Liver (tissue), 9 donors: ENCODE data around the gene GALNT8. TPM values are rescaled to one million over a fixed set of nuclear protein-coding genes. Genes with fewer than 3 reads are reported as not detected.

ENCODE experiments used
- DNase-seq: peaks from one replicate; pipeline ENCODE4 v3.0.0-alpha.2; 2017; ENCODE audit warnings: low spot score
- H3K27ac ChIP-seq, 2 donors: one replicate each; pipeline ENCODE4 v1.7.0; 2013; ENCODE audit warnings: inconsistent platforms in 2 of 2, low read length in 2 of 2, control low read depth in 1 of 2, low read depth in 1 of 2, mild to moderate bottlenecking in 1 of 2
- H3K27me3 ChIP-seq, 4 donors: one replicate each; pipeline versions ENCODE4 v1.6.1 to v1.7.0; 2013; ENCODE audit warnings: low read length in 3 of 4, inconsistent platforms in 1 of 4, mild to moderate bottlenecking in 1 of 4, moderate library complexity in 1 of 4; ENCODE audit not compliant: control insufficient read depth in 4 of 4, insufficient read depth in 4 of 4
- H3K36me3 ChIP-seq, 4 donors: one replicate each; pipeline versions ENCODE4 v1.6.1 to v1.7.0; 2013; ENCODE audit warnings: low read length in 3 of 4, mild to moderate bottlenecking in 3 of 4, low read depth in 1 of 4, moderate library complexity in 1 of 4; ENCODE audit not compliant: control insufficient read depth in 4 of 4, insufficient read depth in 3 of 4
- H3K4me1 ChIP-seq, 4 donors: one replicate each; pipeline versions ENCODE4 v1.6.1 to v1.7.0; 2013; ENCODE audit warnings: low read length in 3 of 4, mild to moderate bottlenecking in 3 of 4, moderate library complexity in 1 of 4; ENCODE audit not compliant: control insufficient read depth in 4 of 4, insufficient read depth in 4 of 4
- H3K4me3 ChIP-seq, 3 donors: one replicate each; pipeline versions ENCODE4 v1.6.1 to v1.7.0; 2013; ENCODE audit warnings: low read length in 3 of 3, control low read depth in 1 of 3, low read depth in 1 of 3, mild to moderate bottlenecking in 1 of 3
- H3K9ac ChIP-seq, 2 donors: one replicate each; pipeline ENCODE4 v1.7.0; 2013; ENCODE audit warnings: low read length in 2 of 2, mild to moderate bottlenecking in 2 of 2, moderate library complexity in 2 of 2, control low read depth in 1 of 2, low read depth in 1 of 2
- H3K9me3 ChIP-seq, 4 donors: one replicate each; pipeline versions ENCODE4 v1.6.1 to v1.7.0; 2013; ENCODE audit warnings: low read length in 3 of 4; ENCODE audit not compliant: control insufficient read depth in 4 of 4
- EGR1 ChIP-seq, 2 donors: IDR thresholded peaks; 2 replicates each; pipeline ENCODE4 v1.6.1; 2016 to 2018; ENCODE audit warnings: antibody characterized with exemption in 2 of 2, low read depth in 2 of 2
- FOXA1 ChIP-seq: IDR thresholded peaks from 2 replicates; pipeline ENCODE4 v1.6.1; 2016; ENCODE audit warnings: antibody characterized with exemption
- FOXA2 ChIP-seq: IDR thresholded peaks from 2 replicates; pipeline ENCODE4 v1.6.1; 2016; ENCODE audit warnings: antibody characterized with exemption
- GABPA ChIP-seq, 2 donors: IDR thresholded peaks in 1 of 2; conservative IDR thresholded peaks in 1 of 2; 2 replicates each; pipeline ENCODE4 v1.6.1; 2016; ENCODE audit warnings: antibody characterized with exemption in 2 of 2, mild to moderate bottlenecking in 1 of 2, moderate library complexity in 1 of 2
- HNF4A ChIP-seq, 2 donors: conservative IDR thresholded peaks; 2 replicates each; pipeline ENCODE4 v1.6.1; 2016; ENCODE audit warnings: antibody characterized with exemption in 2 of 2, mild to moderate bottlenecking in 2 of 2
- HNF4G ChIP-seq: IDR thresholded peaks from 2 replicates; pipeline ENCODE4 v1.6.1; 2016; ENCODE audit warnings: antibody characterized with exemption
- JUND ChIP-seq, 2 donors: IDR thresholded peaks; 2 replicates each; pipeline ENCODE4 v1.6.1; 2016; ENCODE audit warnings: antibody characterized with exemption in 2 of 2
- RAD21 ChIP-seq, 2 donors: IDR thresholded peaks; 2 replicates each; pipeline ENCODE4 v1.6.1; 2016; ENCODE audit warnings: antibody characterized with exemption in 2 of 2, mild to moderate bottlenecking in 2 of 2
- REST ChIP-seq: IDR thresholded peaks from 2 replicates; pipeline ENCODE4 v1.6.1; 2016; ENCODE audit warnings: antibody characterized with exemption, mild to moderate bottlenecking
- RXRA ChIP-seq, 2 donors: IDR thresholded peaks; 2 replicates each; pipeline ENCODE4 v1.6.1; 2017 to 2018; ENCODE audit warnings: antibody characterized with exemption in 2 of 2, mild to moderate bottlenecking in 1 of 2
- TAF1 ChIP-seq: conservative IDR thresholded peaks from 2 replicates; pipeline ENCODE4 v1.6.1; 2016; ENCODE audit warnings: antibody characterized with exemption, mild to moderate bottlenecking
- YY1 ChIP-seq: IDR thresholded peaks from 2 replicates; pipeline ENCODE4 v1.6.1; 2016; ENCODE audit warnings: antibody characterized with exemption, mild to moderate bottlenecking
- WGBS: extraction: QIAGEN DNeasy Blood & Tissue Kit; methylation state at CpG from one replicate; pipeline ENCODE4 v1.1.7; 2013; 5-methylcytosine and 5-hydroxymethylcytosine counted together
- polyA plus RNA-seq, 2 donors: library from polyadenylated mRNA; stranded (reverse) in 1 of 2; unstranded in 1 of 2; fragments of 200-250 nt in 1 of 2; fragments of >200 nt in 1 of 2; fragmentation: Nextera tagmentation in 1 of 2; extraction: Ambion mirVana in 1 of 2; gene quantifications; one replicate each; pipeline versions ENCODE4 v1.2.1 to v1.2.3, GENCODE V29; 2013 to 2015
- total RNA-seq, 2 donors: library from RNA; depleted of rRNA; stranded (reverse); fragments of >200 nt; gene quantifications; one replicate each; pipeline ENCODE4 v1.2.3, GENCODE V29; 2014
- TF ChIP-seq, protein P1 (sequence below): IDR thresholded peaks from 2 replicates; pipeline ENCODE4 v1.6.1; 2016; ENCODE audit warnings: antibody characterized with exemption
- TF ChIP-seq, protein P2 (sequence below): IDR thresholded peaks from 2 replicates; pipeline ENCODE4 v1.6.1; 2016; ENCODE audit warnings: antibody characterized with exemption
- TF ChIP-seq, protein P3 (sequence below): IDR thresholded peaks from 2 replicates; pipeline ENCODE4 v1.6.1; 2016; ENCODE audit warnings: antibody characterized with exemption
- donor health status: healthy.
- donor health status: healthy.
- donor health status: healthy.
- donor health status: healthy.
- donor health status: healthy.

The GALNT8 gene
- total and polyA plus RNA-seq, 4 donors: 0.03 to 0.25 (median 0.19) TPM; not detected in 1

GRCh38 chr12:4685317-4685716 lies 34.9 kb upstream of the GALNT8 start:
- Histone ChIP-seq H3K36me3 (peaks cover 13 to 67% (median 42%) of the 10 kb centered on the region in 4 donors), H3K4me3 (no peak overlapping the region), H3K9ac (no peak overlapping the region), H3K27ac (no peak overlapping the region), H3K27me3 (no peaks in the 10 kb centered on the region), H3K4me1 (no peaks in the 10 kb centered on the region), H3K9me3 (no peaks in the 10 kb centered on the region)
- 88% methylated on average over 8 of the region's 8 CpGs for WGBS
- TF ChIP-seq YY1 (no peak), HNF4G (no peak), EGR1 (IDR thresholded peaks at IDR 0.05; ENCODE audit: low read depth in 2 of 2) (no peak), RAD21 (IDR thresholded peaks at IDR 0.05) (no peak), REST (no peak), JUND (IDR thresholded peaks at IDR 0.05) (no peak), GABPA (IDR thresholded peaks at IDR 0.05 in 1 of 2, conservative IDR thresholded peaks at IDR 0.05 in 1 of 2) (no peak), TAF1 (no peak), HNF4A (conservative IDR thresholded peaks at IDR 0.05) (no peak), FOXA1 (no peak)
- TF ChIP-seq, protein P1, sequence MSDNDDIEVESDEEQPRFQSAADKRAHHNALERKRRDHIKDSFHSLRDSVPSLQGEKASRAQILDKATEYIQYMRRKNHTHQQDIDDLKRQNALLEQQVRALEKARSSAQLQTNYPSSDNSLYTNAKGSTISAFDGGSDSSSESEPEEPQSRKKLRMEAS: no peak
- TF ChIP-seq, protein P2, sequence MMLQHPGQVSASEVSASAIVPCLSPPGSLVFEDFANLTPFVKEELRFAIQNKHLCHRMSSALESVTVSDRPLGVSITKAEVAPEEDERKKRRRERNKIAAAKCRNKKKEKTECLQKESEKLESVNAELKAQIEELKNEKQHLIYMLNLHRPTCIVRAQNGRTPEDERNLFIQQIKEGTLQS: no peak
- TF ChIP-seq, protein P3, sequence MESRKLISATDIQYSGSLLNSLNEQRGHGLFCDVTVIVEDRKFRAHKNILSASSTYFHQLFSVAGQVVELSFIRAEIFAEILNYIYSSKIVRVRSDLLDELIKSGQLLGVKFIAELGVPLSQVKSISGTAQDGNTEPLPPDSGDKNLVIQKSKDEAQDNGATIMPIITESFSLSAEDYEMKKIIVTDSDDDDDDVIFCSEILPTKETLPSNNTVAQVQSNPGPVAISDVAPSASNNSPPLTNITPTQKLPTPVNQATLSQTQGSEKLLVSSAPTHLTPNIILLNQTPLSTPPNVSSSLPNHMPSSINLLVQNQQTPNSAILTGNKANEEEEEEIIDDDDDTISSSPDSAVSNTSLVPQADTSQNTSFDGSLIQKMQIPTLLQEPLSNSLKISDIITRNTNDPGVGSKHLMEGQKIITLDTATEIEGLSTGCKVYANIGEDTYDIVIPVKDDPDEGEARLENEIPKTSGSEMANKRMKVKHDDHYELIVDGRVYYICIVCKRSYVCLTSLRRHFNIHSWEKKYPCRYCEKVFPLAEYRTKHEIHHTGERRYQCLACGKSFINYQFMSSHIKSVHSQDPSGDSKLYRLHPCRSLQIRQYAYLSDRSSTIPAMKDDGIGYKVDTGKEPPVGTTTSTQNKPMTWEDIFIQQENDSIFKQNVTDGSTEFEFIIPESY: no peak
- no peak for DNase-seq

GRCh38 chr12:4690760-4691159 lies 29.4 kb upstream of the GALNT8 start:
- H3K9ac ChIP-seq: no peak overlapping the region
- 97% methylated on average over 5 of the region's 5 CpGs for WGBS
- no peak for DNase-seq
- H3K9me3 ChIP-seq: no peaks in the 10 kb centered on the region
- no peak for TF ChIP-seq EGR1 (IDR thresholded peaks at IDR 0.05; ENCODE audit: low read depth in 2 of 2)
- TF ChIP-seq GABPA (IDR thresholded peaks at IDR 0.05 in 1 of 2, conservative IDR thresholded peaks at IDR 0.05 in 1 of 2): no peak
- no peak for TF ChIP-seq FOXA2
- no peak for TF ChIP-seq HNF4A (conservative IDR thresholded peaks at IDR 0.05)
- TF ChIP-seq RXRA (IDR thresholded peaks at IDR 0.05): no peak
- TF ChIP-seq, protein P2: no peak
- no peak for TF ChIP-seq FOXA1
- TF ChIP-seq JUND (IDR thresholded peaks at IDR 0.05): no peak
- TF ChIP-seq, protein P1: no peak
- no peak for TF ChIP-seq TAF1
- no peak for TF ChIP-seq YY1
- H3K4me3 ChIP-seq: no peak overlapping the region
- no peaks in the 10 kb centered on the region for H3K4me1 ChIP-seq
- H3K27me3 ChIP-seq: no peaks in the 10 kb centered on the region
- H3K27ac ChIP-seq: no peak overlapping the region
- peaks cover 10 to 29% (median 20%) of the 10 kb centered on the region in 4 donors for H3K36me3 ChIP-seq
